ENCODE measurements around the gene TEAD1. TPM values are rescaled to one million over a fixed set of nuclear protein-coding genes. Genes with fewer than 3 reads are reported as not detected.

The TEAD1 gene
- total and polyA plus RNA-seq, 10 of the 15 experiments (the other 5 are each of a cell fraction or from before 2014, with no cell fraction given): 0.01 to 0.59 (median 0.04) TPM; not detected in 6

GRCh38 chr11:12863605-12864121 is 189.4 kb downstream of the TEAD1 start:
- Histone ChIP-seq H3K79me2 (ENCODE audit: control insufficient read depth, insufficient read depth, low read length) (no peaks in the 10 kb centered on the region), H2AFZ (ENCODE audit: control insufficient read depth, low read depth, low read length) (no peak overlapping the region), H3K27me3 (replicated peaks in 1 of 2; ENCODE audit: control insufficient read depth in 2 of 2, insufficient read depth in 2 of 2, low read length in 1 of 2) (no peaks in the 10 kb centered on the region; a peak in 1 of 4 replicates), H3K4me1 (ENCODE audit: control insufficient read depth, insufficient read depth, low read length) (no peaks in the 10 kb centered on the region), H3K4me3 (no peak overlapping the region), H3K4me2 (ENCODE audit: control insufficient read depth, insufficient read depth) (no peak overlapping the region), H3K36me3 (ENCODE audit: control insufficient read depth in 2 of 2, insufficient read depth in 2 of 2, low read length in 1 of 2) (no peaks in the 10 kb centered on the region), H3K9ac (ENCODE audit: control insufficient read depth, insufficient read depth, low read length) (no peak overlapping the region), H3K27ac (ENCODE audit: control insufficient read depth, insufficient read depth) (no peak overlapping the region), H4K20me1 (ENCODE audit: control insufficient read depth, insufficient read depth) (no peaks in the 10 kb centered on the region), H3K9me3 (replicated peaks; ENCODE audit: control insufficient read depth, insufficient read depth, low read length) (no peaks in the 10 kb centered on the region; the same call in 2 of the 3 replicates)
- POLR2A ChIA-PET: interaction anchor here (0.6 to 0.9 kb wide), 2 partner anchors 36 to 1592 kb away, joined by 3 read pairs; no protein-coding TSS in a partner anchor
- WGBS (ENCODE audit: insufficient coverage, insufficient replicate concordance, low lambda C conversion rate, missing lambda C conversion rate): 43% methylated on average over 9 of the region's 9 CpGs
- no peak for ATAC-seq
- in situ Hi-C loops (cut with MboI): no loop called here
- SMC1A ChIA-PET (ENCODE audit: uncharacterized antibody, unreplicated experiment): no interaction called here
- RAD21 ChIA-PET (ENCODE audit: unreplicated experiment): no interaction called here
- no peak for DNase-seq (ENCODE audit: low read depth, low spot score)
- no TSS peak for BruUV-seq (replicated peaks)
- intact Hi-C loops (cut with micrococcal nuclease; ENCODE audit: unreplicated experiment): no loop called here
- TF ChIP-seq, protein P1, sequence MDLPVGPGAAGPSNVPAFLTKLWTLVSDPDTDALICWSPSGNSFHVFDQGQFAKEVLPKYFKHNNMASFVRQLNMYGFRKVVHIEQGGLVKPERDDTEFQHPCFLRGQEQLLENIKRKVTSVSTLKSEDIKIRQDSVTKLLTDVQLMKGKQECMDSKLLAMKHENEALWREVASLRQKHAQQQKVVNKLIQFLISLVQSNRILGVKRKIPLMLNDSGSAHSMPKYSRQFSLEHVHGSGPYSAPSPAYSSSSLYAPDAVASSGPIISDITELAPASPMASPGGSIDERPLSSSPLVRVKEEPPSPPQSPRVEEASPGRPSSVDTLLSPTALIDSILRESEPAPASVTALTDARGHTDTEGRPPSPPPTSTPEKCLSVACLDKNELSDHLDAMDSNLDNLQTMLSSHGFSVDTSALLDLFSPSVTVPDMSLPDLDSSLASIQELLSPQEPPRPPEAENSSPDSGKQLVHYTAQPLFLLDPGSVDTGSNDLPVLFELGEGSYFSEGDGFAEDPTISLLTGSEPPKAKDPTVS (IDR thresholded peaks at IDR 0.05; ENCODE audit: low read depth, low read length): no peak
- TF ChIP-seq ZBTB11 (CRISPR knock-in tag; IDR thresholded peaks at IDR 0.05): no peak
- TF ChIP-seq CREM (IDR thresholded peaks at IDR 0.05; ENCODE audit: low read depth): no peak
- TF ChIP-seq BRCA1 (IDR thresholded peaks at IDR 0.05; ENCODE audit: low read depth, low read length): no peak
- no peak for TF ChIP-seq NBN (IDR thresholded peaks at IDR 0.05)
- FAIRE-seq: no peak
- CTCF ChIA-PET: interaction anchor here (1.5 to 2.2 kb wide), 2 partner anchors 25 to 532 kb away, joined by 4 to 5 read pairs; no protein-coding TSS in a partner anchor
